HG03045 (cell line): Measurements from ENCODE around the gene AUTS2.

ENCODE experiments used
- ATAC-seq: cut with Tn5 transposase; IDR thresholded peaks from one replicate; pipeline ENCODE4 v1.9.1; 2021; ENCODE audit warnings: mild to moderate bottlenecking, moderate library complexity; ENCODE audit not compliant: unreplicated experiment

Gene AUTS2

DNA sequence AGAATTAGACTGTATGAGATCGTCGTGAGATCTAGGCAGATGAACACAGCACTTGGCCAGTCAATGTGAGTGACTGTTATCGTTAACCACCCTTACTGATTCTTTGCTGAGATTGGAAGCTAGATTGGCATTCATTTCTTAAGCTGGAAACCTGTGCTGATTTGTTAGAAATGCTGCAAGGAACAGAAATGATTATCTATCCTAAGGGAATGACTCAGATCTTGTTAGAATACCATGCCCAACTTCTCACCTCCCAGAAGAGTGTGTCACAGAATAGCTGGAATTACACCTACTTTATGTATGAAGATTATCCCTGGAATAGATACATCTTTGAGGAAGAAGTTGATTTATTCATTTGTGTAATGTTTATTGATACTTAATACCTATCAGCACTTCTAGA is 275.2 kb downstream of the AUTS2 start:
- no peak for ATAC-seq

- ATAC-seq, result no peak
Observed at GRCh38 chr7:69878015-69878414, 279.7 kb downstream of the AUTS2 start.

GRCh38 chr7:69878591-69878990 is 280.3 kb downstream of the AUTS2 start:
- ATAC-seq, result no peak

- no peak for ATAC-seq
Observed at GRCh38 chr7:69879989-69880388, 281.7 kb downstream of the AUTS2 start.

DNA sequence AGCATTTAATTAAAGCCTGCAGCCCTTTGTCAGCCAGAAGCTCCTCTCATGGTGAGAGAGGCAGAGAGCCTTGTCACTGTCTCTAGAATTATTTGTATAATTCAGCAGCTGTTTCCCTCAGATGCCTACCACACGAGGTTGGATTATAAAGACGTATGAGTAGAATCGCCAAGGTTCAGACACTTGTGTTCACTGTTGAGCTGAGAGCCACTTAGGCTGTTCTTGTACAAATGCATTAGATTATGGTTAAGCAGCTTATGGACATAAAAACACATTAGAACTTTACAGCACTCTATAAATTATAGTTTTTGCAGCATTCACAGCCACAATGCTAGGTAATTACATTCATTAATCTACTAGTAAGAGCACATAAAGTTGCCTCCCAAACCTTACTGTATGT is 282.6 kb downstream of the AUTS2 start:
- ATAC-seq, result no peak

DNA sequence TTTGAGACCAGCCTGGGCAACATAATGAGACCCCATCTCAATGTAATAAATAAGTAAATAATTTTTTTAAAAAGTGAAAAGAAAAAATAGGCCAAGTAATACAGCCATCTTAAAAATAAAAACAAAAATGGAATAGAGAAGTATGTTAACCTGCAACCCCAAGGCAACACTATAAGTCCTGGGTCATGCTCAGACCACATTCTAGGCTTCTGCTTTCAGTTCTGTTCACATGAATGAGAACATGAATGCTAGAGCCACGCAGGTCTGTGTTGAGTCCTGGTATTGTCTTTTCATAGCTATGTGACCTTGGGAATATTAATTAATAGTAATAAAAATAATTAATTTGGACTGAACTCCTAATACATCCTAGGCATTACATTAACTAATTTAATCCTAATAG is 284.0 kb downstream of the AUTS2 start:
- no peak for ATAC-seq

GRCh38 chr7:69883399-69883891 is 285.2 kb downstream of the AUTS2 start:
- no peak for ATAC-seq

DNA sequence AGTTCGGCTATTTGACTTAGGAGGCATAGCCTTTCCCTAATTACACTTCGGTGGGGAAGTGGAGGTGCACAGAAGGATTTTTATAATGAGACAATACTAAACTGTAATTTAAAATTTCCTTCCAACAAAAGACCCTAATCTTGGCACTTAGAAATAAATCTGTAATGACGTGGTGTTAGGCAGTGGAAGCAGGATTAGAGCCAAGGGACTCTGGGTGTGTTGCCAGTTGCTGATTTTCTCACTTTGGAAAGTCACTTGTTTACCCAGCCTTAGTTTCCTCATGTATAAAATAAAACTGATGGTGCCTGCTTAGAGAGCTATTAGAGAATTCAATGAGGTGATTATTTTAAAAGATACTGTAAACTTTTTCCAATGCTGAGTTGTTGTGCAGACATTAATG is 287.2 kb downstream of the AUTS2 start:
- ATAC-seq, result no peak

DNA sequence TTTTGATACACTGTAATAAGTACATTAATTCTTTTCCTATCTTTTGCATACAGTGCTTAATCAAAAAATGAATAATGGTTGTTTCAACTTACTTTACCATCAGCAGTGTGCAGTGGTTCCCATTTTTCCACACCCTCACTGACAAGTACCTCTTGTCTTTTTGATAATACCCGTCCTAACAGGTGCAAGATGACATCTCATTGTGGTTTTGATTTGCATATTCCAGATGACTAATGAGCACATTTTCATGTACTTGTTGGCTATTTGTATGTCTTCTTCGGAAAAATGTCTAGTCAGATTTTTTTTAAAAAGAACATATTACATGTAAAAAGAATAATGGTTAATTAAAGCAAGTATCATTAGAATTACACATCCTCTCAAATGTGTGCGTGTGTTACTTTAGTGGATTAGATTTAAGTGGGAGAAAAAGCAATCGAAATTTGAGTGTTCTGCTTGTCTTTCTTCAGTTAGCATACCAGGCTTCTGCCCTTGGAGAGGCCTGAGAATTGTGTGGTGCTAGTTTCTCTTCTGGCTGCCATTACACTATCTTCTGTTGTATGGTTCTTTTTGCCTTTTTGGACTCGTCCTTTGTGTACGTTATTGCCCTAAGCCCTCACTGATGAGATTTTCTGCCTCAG is 291.2 kb downstream of the AUTS2 start:
- ATAC-seq, result no peak

DNA sequence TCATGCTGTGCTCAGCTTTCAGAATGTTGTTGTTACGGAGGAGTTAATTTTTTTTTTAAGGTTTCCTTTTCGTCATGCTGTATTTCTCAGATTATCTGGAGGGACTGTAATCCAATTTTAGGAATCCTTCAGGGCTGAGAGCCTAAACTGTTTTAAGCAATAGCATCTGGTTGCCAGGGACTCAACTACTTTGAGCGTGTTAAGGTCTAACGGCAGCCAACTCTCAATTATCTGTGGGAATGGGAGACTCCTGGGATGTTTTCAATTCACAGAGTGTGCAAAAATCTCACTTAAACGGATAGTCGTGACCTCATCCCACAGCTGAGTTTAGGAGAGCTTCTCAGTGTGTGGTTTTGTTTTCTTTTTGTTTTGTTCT is 291.7 kb downstream of the AUTS2 start:
- no peak for ATAC-seq

DNA sequence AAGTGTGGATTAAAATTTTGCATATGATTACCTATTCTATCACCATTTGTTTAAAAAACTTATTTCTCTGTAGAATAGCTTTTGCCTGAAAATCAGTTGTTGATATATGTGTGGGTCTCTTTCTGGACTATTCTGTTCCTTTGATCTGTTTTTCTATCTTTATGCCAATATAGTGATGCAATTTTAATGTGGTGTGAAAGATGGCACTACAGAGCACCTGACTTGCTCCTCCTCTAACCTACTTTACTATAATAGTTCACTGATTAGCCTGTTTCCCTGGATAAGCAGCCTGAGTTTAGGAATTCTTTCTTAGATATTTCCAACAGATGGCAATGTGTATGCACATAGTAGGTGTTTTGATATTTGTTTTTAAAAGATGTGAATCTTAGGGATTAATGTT is 294.5 kb downstream of the AUTS2 start:
- no peak for ATAC-seq

DNA sequence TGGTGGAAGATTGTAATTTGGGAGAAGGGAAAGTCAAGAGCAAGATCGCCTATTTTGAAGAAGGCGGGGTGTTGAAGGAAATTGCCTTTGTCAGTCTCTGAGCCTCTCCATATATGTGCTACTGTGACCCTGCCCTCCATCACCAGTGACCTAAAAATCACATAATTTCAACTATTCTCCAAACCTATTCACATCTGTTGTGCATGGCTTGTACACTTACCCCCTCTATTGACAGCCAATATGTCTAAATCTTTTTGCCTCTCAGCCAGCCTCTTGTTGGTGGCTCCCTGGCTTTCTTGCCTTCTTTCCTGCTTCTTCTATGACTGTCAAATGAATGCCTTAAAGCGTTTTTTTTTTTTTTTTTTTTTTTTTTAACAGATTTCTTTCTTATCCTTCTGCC is 295.6 kb downstream of the AUTS2 start:
- ATAC-seq, result no peak

- ATAC-seq, result no peak
Observed at GRCh38 chr7:69895446-69895845, 297.2 kb downstream of the AUTS2 start.

GRCh38 chr7:69896121-69896520 is 297.8 kb downstream of the AUTS2 start:
- ATAC-seq, result no peak

- ATAC-seq, result peak; percentile 57
Observed at GRCh38 chr7:69898189-69898588, 299.9 kb downstream of the AUTS2 start.

- ATAC-seq, result no peak
Observed at GRCh38 chr7:69903410-69903809, 305.1 kb downstream of the AUTS2 start.

GRCh38 chr7:69906283-69906995 is 308.2 kb downstream of the AUTS2 start:
- ATAC-seq, result peak; percentile 81

- no peak for ATAC-seq
Observed at GRCh38 chr7:69907720-69908119, 309.4 kb downstream of the AUTS2 start.

GRCh38 chr7:69908454-69908853 is 310.2 kb downstream of the AUTS2 start:
- ATAC-seq, result no peak

DNA sequence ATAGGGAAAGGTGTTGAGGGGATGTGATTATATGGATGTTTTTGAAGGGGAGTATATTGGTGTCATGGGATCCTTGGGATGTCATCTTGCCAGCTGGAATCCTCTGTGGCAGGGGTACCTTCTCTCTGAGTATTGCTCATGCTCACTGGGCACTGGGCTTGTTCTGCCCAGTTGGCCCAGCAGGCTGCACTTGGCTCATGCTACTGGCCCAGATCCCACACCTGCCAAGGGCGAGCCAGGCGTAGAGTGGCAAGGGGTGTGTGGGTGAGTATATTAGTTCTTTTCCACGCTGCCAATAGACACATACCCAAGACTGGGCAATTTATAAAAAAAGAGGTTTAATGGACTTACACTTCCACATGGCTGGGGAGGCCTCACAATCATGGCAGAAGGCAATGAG is 311.9 kb downstream of the AUTS2 start:
- no peak for ATAC-seq

- no peak for ATAC-seq
Observed at GRCh38 chr7:69911337-69911736, 313.1 kb downstream of the AUTS2 start.

GRCh38 chr7:69912141-69912540 is 313.9 kb downstream of the AUTS2 start:
- ATAC-seq, result no peak

GRCh38 chr7:69912846-69913245 is 314.6 kb downstream of the AUTS2 start:
- no peak for ATAC-seq
